ENCODE results near the gene PPL. TPM values are rescaled to one million over a fixed set of nuclear protein-coding genes. Genes with fewer than 3 reads are reported as not detected.
A peak's percentile ranks its signal among the peaks of the same experiment; 100 is the strongest.

Gene PPL
- polyA plus RNA-seq, 1 donor = 32.2 TPM

- no peak overlapping the region for H3K27ac ChIP-seq (ENCODE audit: low read length)
- no peak for DNase-seq
- H3K4me3 ChIP-seq (ENCODE audit: low read length) = no peak overlapping the region
- peaks cover 59% of the 10 kb centered on the region for H3K36me3 ChIP-seq (ENCODE audit: control insufficient read depth, insufficient read depth, low read length)
- H3K4me1 ChIP-seq (ENCODE audit: control insufficient read depth, insufficient read depth, low read length) = peaks cover 11% of the 10 kb centered on the region
- WGBS (ENCODE audit: insufficient coverage, low lambda C conversion rate) = 100% methylated on average over 1 of the region's 5 CpGs
- H3K9me3 ChIP-seq (ENCODE audit: control insufficient read depth, low read depth, low read length) = no peaks in the 10 kb centered on the region
- no peaks in the 10 kb centered on the region for H3K27me3 ChIP-seq (ENCODE audit: control insufficient read depth, insufficient read depth, low read length)
Observed at GRCh38 chr16:4862639-4863038, 74.3 kb downstream of the PPL start.

- no peak for DNase-seq
- Histone ChIP-seq H3K4me3 (ENCODE audit: low read length) (no peak overlapping the region), H3K9me3 (ENCODE audit: control insufficient read depth, low read depth, low read length) (no peaks in the 10 kb centered on the region), H3K36me3 (ENCODE audit: control insufficient read depth, insufficient read depth, low read length) (peaks cover 65% of the 10 kb centered on the region), H3K4me1 (ENCODE audit: control insufficient read depth, insufficient read depth, low read length) (no peaks in the 10 kb centered on the region), H3K27ac (ENCODE audit: low read length) (no peak overlapping the region), H3K27me3 (ENCODE audit: control insufficient read depth, insufficient read depth, low read length) (no peaks in the 10 kb centered on the region)
- WGBS (ENCODE audit: insufficient coverage, low lambda C conversion rate) = 93% methylated on average over 3 of the region's 14 CpGs
Observed at GRCh38 chr16:4860727-4861342, 76.1 kb downstream of the PPL start.

- WGBS (ENCODE audit: insufficient coverage, low lambda C conversion rate) = 92% methylated on average over 2 of the region's 10 CpGs
- Histone ChIP-seq H3K4me3 (ENCODE audit: low read length) (no peak overlapping the region), H3K36me3 (ENCODE audit: control insufficient read depth, insufficient read depth, low read length) (peaks cover 72% of the 10 kb centered on the region), H3K27ac (ENCODE audit: low read length) (no peak overlapping the region), H3K4me1 (ENCODE audit: control insufficient read depth, insufficient read depth, low read length) (no peaks in the 10 kb centered on the region), H3K9me3 (ENCODE audit: control insufficient read depth, low read depth, low read length) (no peaks in the 10 kb centered on the region), H3K27me3 (ENCODE audit: control insufficient read depth, insufficient read depth, low read length) (no peaks in the 10 kb centered on the region)
- no peak for DNase-seq
Observed at GRCh38 chr16:4859900-4860255, 77.1 kb downstream of the PPL start.

GRCh38 chr16:4859190-4859899 is 77.6 kb downstream of the PPL start:
- H3K36me3 ChIP-seq (ENCODE audit: control insufficient read depth, insufficient read depth, low read length) = peaks cover 72% of the 10 kb centered on the region
- H3K4me3 ChIP-seq (ENCODE audit: low read length) = no peak overlapping the region
- WGBS (ENCODE audit: insufficient coverage, low lambda C conversion rate) = 100% methylated on average over 3 of the region's 17 CpGs
- no peak for DNase-seq
- H3K4me1 ChIP-seq (ENCODE audit: control insufficient read depth, insufficient read depth, low read length) = no peaks in the 10 kb centered on the region
- no peaks in the 10 kb centered on the region for H3K9me3 ChIP-seq (ENCODE audit: control insufficient read depth, low read depth, low read length)
- H3K27me3 ChIP-seq (ENCODE audit: control insufficient read depth, insufficient read depth, low read length) = no peaks in the 10 kb centered on the region
- no peak overlapping the region for H3K27ac ChIP-seq (ENCODE audit: low read length)

- Histone ChIP-seq H3K4me1 (ENCODE audit: control insufficient read depth, insufficient read depth, low read length) (no peaks in the 10 kb centered on the region), H3K9me3 (ENCODE audit: control insufficient read depth, low read depth, low read length) (no peaks in the 10 kb centered on the region), H3K27me3 (ENCODE audit: control insufficient read depth, insufficient read depth, low read length) (no peaks in the 10 kb centered on the region), H3K4me3 (ENCODE audit: low read length) (no peak overlapping the region), H3K36me3 (ENCODE audit: control insufficient read depth, insufficient read depth, low read length) (peaks cover 64% of the 10 kb centered on the region), H3K27ac (ENCODE audit: low read length) (no peak overlapping the region)
- no CpG with 5 or more reads among the region's 2 CpGs for WGBS (ENCODE audit: insufficient coverage, low lambda C conversion rate)
- DNase-seq = no peak
Observed at GRCh38 chr16:4855804-4856203, 81.1 kb downstream of the PPL start.

- peaks cover 59% of the 10 kb centered on the region for H3K36me3 ChIP-seq (ENCODE audit: control insufficient read depth, insufficient read depth, low read length)
Observed at GRCh38 chr16:4855371-4855770, 81.6 kb downstream of the PPL start.

GRCh38 chr16:4852221-4852872 is 84.6 kb downstream of the PPL start:
- Histone ChIP-seq H3K4me1 (ENCODE audit: control insufficient read depth, insufficient read depth, low read length) (peaks cover 8% of the 10 kb centered on the region), H3K4me3 (ENCODE audit: low read length) (no peak overlapping the region), H3K27me3 (ENCODE audit: control insufficient read depth, insufficient read depth, low read length) (no peaks in the 10 kb centered on the region), H3K27ac (ENCODE audit: low read length) (no peak overlapping the region), H3K9me3 (ENCODE audit: control insufficient read depth, low read depth, low read length) (no peaks in the 10 kb centered on the region), H3K36me3 (ENCODE audit: control insufficient read depth, insufficient read depth, low read length) (peaks cover 31% of the 10 kb centered on the region)
- WGBS (ENCODE audit: insufficient coverage, low lambda C conversion rate) = no CpG with 5 or more reads among the region's 1 CpG
- DNase-seq = no peak

More at GRCh38 chr16:4855371-4855770, 81.6 kb downstream of the PPL start:
- no peak for DNase-seq
- Histone ChIP-seq H3K9me3 (ENCODE audit: control insufficient read depth, low read depth, low read length) (no peaks in the 10 kb centered on the region), H3K4me3 (ENCODE audit: low read length) (no peak overlapping the region), H3K27ac (ENCODE audit: low read length) (no peak overlapping the region), H3K27me3 (ENCODE audit: control insufficient read depth, insufficient read depth, low read length) (no peaks in the 10 kb centered on the region), H3K4me1 (ENCODE audit: control insufficient read depth, insufficient read depth, low read length) (peaks cover under 1% of the 10 kb centered on the region)
- no CpG with 5 or more reads among the region's 5 CpGs for WGBS (ENCODE audit: insufficient coverage, low lambda C conversion rate)

GRCh38 chr16:4850211-4850610 is 86.7 kb downstream of the PPL start:
- peaks cover 14% of the 10 kb centered on the region for H3K4me1 ChIP-seq (ENCODE audit: control insufficient read depth, insufficient read depth, low read length)
- DNase-seq = no peak
- peaks cover 20% of the 10 kb centered on the region for H3K36me3 ChIP-seq (ENCODE audit: control insufficient read depth, insufficient read depth, low read length)
- WGBS (ENCODE audit: insufficient coverage, low lambda C conversion rate) = no CpG with 5 or more reads among the region's 3 CpGs
- H3K4me3 ChIP-seq (ENCODE audit: low read length) = peak overlapping the region; percentile 3
- no peak overlapping the region for H3K27ac ChIP-seq (ENCODE audit: low read length)
- H3K27me3 ChIP-seq (ENCODE audit: control insufficient read depth, insufficient read depth, low read length) = no peaks in the 10 kb centered on the region
- no peaks in the 10 kb centered on the region for H3K9me3 ChIP-seq (ENCODE audit: control insufficient read depth, low read depth, low read length)

- H3K4me1 ChIP-seq (ENCODE audit: control insufficient read depth, insufficient read depth, low read length) = peaks cover 14% of the 10 kb centered on the region
- H3K27ac ChIP-seq (ENCODE audit: low read length) = peak overlapping the region; percentile 81
- DNase-seq = peak in 1 of 2 donors; percentile 69
- H3K9me3 ChIP-seq (ENCODE audit: control insufficient read depth, low read depth, low read length) = no peaks in the 10 kb centered on the region
- no peaks in the 10 kb centered on the region for H3K27me3 ChIP-seq (ENCODE audit: control insufficient read depth, insufficient read depth, low read length)
- peaks cover 16% of the 10 kb centered on the region for H3K36me3 ChIP-seq (ENCODE audit: control insufficient read depth, insufficient read depth, low read length)
- peak overlapping the region; percentile 51 for H3K4me3 ChIP-seq (ENCODE audit: low read length)
- WGBS (ENCODE audit: insufficient coverage, low lambda C conversion rate) = no CpG with 5 or more reads among the region's 83 CpGs
Observed at GRCh38 chr16:4847774-4848587, 89.0 kb downstream of the PPL start.
